Uterus (tissue), 2 donors: ENCODE measurements around the gene PHAF1.

Experiments used
- POLR2A ChIP-seq, 2 donors: fragments of 450-650 bp; IDR thresholded peaks; one replicate each; pipeline ENCODE4 v1.6.1; 2016; ENCODE audit warnings: antibody characterized with exemption in 2 of 2, mild to moderate bottlenecking in 1 of 2, moderate library complexity in 1 of 2
- TF ChIP-seq, protein P1 (sequence below), 4 experiments: fragments of 200-600 bp in 2 of 4; fragments of 450-650 bp in 2 of 4; sonication (generic) in 2 of 4; IDR thresholded peaks; one replicate each; pipeline ENCODE4 v1.5.1; 2016 to 2019; ENCODE audit warnings: antibody characterized with exemption in 4 of 4, mild to moderate bottlenecking in 2 of 4, moderate library complexity in 1 of 4

DNA sequence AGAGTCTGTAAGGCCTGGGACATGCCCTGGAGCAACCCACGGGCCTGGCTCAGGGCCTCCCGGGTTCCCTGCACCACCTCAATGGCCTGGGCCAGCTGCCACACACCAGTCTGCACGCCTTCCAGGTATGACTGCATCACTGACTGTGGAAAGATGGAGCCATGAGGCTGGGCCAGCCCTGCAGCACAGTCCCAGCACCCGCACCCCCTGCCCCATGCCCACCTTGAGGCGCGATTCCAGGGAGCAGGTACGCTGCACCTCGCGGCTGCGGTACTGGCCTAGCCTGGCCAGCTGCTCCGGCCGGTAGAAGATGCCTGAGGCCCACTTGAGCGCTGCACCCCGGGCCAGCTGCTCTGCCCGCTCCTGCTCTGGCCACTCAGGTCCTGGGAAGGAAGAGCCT is 79.1 kb downstream of the PHAF1 start:
- TF ChIP-seq, protein P1, sequence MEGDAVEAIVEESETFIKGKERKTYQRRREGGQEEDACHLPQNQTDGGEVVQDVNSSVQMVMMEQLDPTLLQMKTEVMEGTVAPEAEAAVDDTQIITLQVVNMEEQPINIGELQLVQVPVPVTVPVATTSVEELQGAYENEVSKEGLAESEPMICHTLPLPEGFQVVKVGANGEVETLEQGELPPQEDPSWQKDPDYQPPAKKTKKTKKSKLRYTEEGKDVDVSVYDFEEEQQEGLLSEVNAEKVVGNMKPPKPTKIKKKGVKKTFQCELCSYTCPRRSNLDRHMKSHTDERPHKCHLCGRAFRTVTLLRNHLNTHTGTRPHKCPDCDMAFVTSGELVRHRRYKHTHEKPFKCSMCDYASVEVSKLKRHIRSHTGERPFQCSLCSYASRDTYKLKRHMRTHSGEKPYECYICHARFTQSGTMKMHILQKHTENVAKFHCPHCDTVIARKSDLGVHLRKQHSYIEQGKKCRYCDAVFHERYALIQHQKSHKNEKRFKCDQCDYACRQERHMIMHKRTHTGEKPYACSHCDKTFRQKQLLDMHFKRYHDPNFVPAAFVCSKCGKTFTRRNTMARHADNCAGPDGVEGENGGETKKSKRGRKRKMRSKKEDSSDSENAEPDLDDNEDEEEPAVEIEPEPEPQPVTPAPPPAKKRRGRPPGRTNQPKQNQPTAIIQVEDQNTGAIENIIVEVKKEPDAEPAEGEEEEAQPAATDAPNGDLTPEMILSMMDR (IDR thresholded peaks at IDR 0.05) = no peak
- TF ChIP-seq POLR2A (IDR thresholded peaks at IDR 0.05) = no peak
